IPS-NIHi11 (cell line): ENCODE measurements around the gene SDE2.
"Not testable (repeated sequence)": the region's sequence is repeated elsewhere in the genome, so short reads cannot be mapped to it uniquely, and the experiment has no call there.

Source experiments
- DNase-seq: peaks from one replicate; pipeline ENCODE4 v3.0.0; 2012; ENCODE audit warnings: mixed read lengths, low spot score

The SDE2 gene

DNA sequence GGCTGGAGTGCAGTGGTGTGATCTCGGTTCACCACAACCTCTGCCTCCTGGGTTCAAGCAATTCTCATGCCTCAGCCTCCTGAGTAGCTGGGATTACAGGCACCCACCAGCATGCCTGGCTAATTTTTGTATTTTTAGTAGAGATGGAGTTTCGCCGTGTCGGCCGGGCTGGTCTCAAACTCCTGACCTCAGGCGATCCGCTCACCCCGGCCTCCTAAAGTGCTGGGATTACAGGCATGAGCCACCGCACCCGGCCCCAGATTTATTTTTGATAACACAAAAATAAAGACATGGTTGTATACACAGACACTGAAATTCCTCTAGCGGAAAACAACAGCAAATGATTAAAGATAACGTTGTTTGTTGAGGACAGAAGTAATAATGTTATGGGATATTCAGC is 24.0 kb downstream of the SDE2 start:
- DNase-seq, result not testable (repeated sequence)

DNA sequence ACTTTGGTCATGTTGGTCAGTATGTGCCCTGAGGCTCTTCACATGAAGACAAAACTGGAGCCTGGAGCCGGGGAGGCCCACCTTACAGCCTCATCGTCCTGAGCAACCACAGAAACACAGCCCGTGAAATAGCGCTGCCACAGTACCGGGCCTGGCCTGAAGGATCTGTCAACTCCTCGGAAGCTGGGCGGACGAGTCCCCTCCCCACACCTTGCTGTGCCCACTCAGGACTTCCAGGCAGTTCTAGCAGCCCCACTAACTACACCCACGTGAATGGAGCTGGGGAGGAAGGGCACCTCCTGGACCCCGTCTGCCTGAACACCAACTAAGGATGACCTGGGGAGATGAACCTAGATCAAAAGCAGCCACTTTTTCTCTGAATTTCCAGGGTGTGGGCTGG is 24.7 kb downstream of the SDE2 start:
- DNase-seq, result no peak

DNA sequence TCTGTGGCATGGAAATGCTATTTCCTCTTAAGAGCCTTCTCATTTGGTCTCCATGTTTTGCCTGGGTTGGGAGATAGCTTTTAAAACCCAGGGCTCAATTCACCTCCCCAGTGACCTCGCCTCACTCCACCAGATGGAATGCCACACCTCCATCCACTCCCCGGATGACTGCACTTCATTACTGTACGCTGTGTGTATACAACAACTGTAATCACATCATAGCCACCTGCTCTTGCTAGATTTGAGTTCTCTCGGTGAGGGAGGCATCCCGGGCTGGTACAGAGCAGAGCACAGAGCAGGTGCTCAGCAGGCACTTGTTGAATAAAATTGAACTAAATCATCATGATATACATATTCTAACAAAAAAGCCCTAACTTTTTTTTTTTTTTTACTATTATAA is 26.0 kb downstream of the SDE2 start:
- peak; percentile 39 for DNase-seq

DNA sequence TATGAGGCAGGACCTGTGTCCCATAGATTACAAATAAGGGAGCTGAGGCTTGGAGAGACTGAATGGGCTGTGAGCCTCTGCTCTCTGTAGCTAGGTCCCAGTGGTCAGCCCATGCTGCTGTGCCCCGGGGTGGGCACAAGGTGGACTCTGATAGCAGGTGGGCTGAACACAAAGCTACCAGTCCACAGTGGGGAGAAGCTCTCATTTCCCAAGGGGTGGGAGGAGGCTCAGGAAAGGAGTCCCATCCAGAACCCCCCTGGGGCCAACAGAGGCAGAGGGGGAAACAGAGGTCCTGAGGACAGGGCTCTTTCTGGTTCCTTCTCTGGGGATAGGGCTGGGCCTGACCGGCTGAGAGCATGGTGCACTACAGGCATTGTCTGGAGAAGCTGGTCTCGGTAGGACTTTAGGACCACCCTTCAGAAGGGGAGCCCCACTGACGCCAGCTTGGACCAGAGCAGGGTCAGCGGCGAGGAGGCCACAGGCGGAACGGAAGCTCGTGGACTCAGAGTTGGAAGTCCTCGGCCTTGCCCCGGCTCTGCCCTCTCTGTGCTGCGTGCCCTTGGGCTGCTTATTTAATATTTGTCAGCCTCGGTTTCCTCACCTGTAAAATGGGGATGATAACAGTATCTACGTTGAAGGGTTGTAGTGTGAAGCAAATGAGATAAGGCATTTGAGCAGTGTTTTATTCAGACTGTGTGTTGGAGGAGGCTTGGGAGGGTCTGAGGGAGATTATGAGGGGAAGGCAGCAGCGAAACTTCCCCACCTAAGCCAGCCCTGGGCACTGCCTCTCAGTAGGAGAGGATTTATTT is 26.6 kb downstream of the SDE2 start:
- no peak for DNase-seq

DNA sequence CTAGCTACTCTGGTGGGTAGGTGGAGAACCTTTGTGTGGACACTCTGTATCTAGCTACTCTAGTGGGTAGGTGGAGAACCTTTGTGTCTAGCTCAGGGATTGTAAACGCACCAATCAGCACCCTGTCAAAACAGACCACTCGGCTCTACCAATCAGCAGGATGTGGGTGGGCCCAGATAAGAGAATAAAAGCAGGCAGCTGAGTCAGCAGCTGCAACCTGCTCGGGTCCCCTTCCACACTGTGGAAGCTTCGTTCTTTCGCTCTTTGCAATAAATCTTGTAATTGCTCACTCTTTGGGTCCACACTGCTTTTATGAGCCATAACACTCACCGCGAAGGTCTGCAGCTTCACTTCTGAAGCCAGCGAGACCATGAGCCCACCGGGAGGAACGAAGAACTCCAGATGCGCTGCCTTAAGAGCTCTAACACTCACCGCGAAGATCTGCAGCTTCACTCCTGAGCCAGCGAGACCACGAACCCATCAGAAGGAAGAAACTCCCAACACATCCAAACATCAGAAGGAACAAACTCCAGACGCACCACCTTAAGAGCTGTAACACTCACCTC is 28.5 kb downstream of the SDE2 start:
- DNase-seq, result not testable (repeated sequence)

DNA sequence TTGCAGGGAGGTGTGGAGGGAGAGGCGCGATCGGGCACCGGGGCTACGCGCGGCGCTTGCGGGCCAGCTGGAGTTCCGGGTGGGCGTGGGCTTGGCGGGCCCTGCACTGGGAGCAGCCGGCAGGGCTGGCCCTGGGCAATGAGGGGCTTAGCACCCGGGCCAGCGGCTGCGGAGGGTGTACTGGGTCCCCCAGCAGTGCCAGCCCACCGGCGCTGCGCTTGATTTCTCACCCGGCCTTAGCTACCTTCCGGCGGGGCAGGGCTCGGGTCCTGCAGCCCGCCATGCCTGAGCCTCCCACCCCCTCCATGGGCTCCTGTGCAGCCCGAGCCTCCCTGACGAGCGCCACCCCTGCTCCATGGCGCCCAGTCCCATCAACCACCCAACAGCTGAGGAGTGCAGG is 29.4 kb downstream of the SDE2 start:
- not testable (repeated sequence) for DNase-seq

DNA sequence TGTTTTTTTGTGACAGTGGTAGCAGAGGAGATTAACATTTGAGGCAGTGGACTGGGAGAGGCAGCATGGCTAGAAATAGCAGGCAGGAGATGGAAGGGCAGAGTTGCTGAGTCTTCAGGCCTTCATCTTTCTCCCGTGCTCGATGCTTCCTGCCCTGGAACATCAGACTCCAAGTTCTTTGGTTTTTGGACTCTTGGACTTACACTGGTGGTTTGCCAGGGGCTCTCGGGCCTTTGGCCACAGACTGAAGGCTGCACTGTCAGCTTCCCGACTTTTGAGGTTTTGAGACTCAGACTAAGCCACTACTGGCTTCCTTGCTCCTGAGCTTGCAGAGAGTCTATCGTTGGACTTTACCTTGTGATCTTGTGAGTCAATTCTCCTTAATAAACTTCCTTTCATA is 33.9 kb downstream of the SDE2 start:
- DNase-seq, result no peak

DNA sequence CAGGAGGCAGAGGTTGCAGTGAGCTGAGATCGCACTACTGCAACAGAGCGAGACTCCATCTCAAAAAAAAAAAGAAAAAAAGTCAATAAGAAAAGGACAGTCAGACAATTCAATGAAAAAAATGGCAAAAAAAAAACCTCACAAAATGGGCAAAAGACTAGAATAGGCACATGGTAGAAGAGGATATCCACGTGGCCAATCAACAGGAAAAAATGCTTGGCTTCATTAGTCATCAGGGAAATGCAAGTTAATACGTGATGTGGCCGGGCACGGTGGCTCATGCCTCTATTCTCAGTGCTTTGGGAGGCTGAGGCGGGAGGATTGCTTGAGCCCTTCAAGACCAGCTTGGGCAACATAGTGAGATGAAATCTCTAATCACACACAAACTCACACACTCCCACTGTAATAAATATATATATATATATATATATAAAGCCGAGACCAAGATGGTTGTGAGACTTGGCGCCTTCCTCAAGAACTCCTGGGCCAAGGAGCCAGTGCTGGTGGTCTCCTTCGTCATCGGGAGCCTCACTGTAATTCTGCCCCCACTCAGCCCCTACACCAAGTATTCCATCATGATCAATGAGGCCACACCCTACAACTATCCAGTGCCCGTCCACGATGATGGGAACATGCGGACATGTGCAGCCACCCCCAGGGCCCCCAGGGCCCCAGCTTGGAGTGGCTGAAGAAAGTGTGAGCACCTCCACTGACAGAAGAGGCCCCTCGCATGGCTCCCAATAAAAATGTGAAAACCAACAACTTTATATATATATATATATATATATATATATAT is 35.2 kb downstream of the SDE2 start:
- DNase-seq, result no peak

DNA sequence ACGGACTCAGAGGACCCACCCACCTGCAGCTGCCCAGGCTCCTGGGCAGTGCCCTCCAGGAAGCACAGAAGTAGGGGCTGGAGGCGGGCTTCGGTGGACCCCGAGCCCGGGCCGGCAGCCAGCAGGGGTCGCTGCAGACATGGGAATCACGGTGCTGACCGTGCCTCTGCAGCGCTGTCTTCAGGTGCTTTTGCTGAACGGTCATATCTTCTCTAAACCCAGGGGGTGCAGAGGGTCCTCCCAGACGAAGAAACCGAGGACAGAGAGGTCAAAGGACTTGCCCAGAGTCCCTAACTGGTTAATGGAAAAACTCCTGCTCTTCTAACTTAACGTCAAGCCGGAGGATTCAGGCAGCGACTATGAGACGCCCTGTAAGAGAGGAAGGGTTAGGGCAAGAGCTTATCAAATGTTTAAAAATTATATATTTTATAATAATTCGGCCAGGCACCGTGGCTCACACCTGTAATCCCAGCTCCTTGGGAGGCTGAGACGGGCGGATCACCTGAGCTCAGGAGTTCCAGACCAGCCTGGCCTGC is 36.6 kb downstream of the SDE2 start:
- DNase-seq, result peak; percentile 89

DNA sequence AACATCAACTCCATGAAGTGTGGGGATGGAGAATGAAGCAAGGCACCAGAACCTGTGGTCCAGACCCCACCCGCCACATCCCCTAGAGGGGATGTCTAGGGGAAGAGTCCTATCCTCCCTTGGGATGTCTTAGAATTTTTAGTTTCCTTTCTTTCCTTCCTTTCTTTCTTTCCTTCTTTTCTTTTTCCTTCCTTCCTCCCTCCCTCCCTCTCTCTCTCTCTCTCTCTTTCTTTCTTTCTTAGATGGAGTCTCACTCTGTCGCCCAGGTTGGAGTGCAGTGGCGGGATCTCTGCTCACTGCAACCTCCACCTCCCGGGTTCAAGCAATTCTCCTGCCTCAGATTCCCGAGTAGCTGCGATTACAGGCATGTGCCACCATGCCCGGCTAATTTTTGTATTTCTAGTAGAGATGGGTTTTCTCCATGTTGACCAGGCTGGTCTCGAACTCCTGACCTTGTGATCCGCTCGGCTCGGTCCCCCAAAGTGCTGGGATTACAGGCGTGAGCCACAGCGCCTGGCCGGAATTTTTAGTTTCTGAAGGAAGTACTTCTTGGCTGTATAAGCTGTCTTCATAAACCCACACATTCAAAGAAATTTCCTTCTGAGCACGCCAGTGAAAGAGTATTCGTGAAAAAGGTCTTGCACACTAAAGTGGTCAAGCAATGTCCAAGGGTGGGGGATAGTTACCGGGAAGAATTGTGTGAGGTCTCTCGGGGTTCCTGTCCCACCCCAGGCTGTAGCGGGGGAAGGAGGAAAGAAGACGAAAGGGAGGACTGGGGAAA is 37.3 kb downstream of the SDE2 start:
- no peak for DNase-seq

DNA sequence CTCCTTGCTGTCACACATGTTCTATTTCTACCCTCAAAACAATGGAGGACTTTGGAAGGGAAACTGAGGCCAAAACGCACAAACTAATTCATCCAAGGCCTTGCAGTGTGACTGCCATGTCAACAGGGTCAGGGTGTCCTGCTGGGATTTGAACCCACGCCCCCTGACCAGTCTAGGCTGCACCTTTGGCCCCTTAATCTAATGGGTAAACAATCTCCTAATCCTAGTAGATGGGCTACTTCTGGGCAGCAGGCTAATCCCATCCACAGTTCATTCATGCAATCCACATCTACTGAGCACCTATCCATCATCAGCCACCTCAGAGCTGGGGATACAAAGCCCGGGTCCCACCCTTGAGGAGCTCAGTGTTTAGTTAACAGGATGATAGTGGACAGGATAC is 41.1 kb downstream of the SDE2 start:
- no peak for DNase-seq

DNA sequence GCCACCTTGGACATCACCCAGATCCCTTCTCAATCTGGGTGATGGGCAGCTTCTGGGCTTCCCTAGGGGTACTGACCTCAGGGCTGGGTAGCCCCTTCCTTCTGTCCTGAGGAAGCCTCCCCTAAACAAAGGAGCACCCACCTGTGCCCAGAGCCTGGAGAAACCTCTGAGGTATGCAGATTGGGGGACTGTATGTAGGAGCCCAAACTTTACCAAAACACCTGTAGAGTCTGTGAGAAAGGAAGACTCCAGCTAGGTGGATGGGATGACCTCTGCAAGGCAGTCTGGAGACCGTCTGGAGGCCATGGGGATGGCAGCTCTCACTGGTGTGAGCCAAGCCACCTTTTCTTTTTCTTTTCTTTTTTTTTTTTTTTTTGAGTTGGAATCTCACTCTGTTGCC is 44.4 kb downstream of the SDE2 start:
- no peak for DNase-seq

DNA sequence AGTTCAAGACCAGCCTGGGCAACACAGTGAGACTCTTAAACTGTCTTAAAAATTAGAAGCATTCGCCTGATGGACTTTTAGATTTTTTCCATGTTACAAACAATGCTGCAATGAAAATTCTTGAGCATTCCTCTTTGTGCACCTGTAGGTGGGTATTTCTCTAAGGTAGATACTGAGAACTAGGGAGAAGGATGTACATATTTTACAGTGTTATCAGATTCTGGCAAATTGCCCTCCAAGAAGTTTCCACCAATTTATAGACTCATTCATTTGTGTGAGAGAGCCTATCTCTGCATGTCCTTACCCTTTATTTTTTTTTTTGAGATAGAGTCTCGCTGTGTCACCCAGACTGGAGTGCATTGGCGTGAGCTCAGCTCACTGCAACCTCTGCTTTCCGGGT is 45.8 kb downstream of the SDE2 start:
- DNase-seq, result no peak

DNA sequence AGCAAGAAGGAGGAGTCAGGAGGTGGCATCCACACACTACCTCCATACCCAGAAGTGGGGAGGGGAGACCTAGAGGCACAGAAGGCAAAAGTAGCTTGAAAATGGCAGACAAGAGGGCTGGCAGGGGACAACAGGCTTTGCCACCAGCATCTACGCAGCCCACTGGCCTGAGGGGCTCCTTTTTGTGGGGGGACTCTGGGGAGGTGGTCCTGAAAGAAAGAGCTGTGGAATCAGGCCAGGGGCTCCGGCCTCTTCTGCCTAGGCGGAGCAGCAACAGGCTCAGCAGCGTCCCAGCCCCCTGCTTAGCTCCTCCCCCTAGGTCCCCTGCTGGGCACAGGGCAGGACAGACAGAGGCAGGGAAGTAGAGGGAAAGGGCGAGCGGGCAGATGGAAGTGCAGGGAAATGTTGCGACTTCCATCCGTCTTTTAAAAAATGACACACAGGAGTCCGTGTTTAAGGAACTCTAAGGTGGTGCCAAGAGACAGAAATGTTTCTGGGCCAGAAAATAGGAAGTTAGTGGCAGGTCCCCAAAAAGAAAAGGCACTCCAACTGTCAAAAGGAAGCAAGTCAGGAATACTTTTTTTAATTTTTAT is 48.1 kb downstream of the SDE2 start:
- peak; percentile 87 for DNase-seq

DNA sequence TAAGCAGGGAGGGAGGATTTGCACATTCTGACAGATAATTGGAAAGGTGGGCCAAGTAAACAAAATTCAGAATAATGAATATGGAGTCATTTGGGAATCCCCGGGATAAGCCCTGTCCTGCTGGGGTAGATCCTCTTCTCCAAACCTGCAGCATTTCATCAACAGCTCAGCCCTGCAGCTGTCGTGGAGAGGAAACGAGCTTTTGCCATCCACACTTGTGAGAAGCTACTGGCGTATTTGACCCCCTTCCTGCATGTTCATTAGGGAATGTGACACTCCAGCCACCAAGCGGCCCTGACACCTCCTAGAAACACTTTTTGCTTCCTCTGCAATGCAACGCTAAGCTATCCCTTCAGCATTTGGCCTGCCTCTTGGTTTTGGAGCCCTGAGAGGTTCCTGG is 50.1 kb downstream of the SDE2 start:
- no peak for DNase-seq

DNA sequence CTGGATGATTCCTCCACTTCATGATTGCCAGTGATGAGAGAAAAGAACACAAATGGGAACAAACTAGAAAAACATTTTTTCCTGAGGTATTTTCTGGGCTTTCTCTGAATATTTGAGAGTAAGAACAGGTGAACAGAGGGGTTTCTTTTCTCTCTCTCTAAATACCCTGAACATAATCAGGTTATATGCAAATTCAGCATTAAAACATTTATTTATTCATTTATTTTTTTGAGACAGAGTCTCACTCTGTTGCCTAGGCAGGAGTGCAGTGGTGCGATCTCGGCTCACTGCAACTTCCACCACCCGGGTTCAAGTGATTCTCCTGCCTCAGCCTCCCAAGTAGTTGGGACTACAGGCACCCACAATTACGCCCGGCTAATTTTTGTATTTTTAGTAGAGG is 52.3 kb downstream of the SDE2 start:
- no peak for DNase-seq

DNA sequence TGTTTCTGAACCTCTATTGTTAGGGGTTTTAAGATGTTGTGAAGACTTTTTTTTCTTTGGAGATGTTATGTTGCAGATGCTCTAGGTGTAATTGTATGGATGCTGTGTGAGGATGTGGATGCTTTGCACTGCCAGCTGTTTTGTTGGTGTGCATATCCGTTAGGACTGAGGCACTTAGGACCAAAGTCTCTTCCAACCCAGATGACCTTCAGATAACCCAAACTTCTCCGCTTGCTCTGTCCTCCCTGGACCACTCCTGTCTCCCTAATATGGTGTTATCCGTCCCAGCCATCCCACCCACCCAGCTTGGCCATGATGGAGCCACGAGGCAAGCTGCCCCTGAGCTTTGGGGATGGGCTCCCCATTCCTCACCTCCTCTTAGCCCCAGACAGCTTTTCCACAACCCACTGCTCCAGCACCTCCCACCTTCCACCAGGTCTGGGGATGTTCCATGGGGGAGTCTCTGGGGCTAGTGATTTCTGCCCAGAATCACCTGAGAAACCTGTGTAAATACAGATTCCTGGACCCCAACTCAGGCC is 53.0 kb downstream of the SDE2 start:
- no peak for DNase-seq

DNA sequence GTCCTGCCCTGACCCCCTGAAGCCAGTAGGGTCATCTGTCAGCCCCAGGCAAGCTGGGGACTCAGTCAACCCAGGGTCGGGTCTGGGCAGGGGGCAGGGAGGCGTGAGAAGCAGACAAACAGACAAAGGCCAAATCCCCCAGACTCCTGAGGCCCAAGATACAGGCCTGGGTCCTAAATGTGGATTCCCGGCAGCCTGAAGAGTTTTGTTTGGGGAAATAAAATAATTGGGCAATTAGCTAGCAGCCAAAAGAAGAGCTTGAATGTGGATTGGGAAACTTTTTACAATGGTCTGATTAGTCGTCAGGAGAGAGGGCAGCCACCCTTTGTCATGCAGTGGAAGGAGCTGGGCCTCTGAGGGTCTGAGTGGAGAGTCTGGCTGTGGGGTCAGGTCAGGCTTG is 53.6 kb downstream of the SDE2 start:
- peak; percentile 70 for DNase-seq

DNA sequence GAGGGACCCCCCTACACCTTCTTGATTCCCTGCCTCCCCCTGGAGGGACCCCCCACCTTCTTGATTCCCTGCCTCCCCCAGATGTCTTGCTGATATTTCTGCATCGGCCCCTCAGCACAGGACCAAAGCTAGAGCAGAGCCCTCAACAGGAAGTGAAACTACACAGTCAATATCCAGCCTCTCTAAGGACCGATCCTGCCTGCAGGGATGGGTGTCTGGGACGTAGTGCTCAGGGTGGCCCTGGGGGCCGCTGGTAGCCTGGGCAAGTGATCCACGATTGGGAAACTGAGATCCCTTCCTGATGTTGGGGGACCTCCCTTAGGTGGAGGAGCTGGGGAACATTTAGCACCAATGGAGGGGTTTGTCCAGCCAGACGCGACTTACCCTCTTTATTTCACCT is 54.2 kb downstream of the SDE2 start:
- no peak for DNase-seq

DNA sequence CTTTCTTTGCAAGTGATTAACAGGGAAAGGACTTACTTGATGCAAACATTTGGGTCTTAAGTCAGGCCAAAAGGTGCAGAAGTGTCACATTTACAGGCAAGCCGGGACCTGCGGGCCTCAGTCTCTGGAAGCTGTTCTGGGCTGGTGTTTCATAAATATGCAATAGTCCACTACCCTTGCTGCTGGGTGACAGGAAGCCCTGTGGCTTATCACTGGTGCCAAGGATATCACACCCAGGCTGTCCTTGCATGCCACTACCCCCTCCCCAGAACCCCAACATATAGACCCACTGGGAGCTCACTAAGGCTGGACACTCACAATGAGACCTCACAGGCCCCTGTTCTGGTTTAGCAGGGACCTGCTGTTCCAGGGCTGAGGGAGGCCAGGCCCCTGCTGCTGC is 54.8 kb downstream of the SDE2 start:
- no peak for DNase-seq

DNA sequence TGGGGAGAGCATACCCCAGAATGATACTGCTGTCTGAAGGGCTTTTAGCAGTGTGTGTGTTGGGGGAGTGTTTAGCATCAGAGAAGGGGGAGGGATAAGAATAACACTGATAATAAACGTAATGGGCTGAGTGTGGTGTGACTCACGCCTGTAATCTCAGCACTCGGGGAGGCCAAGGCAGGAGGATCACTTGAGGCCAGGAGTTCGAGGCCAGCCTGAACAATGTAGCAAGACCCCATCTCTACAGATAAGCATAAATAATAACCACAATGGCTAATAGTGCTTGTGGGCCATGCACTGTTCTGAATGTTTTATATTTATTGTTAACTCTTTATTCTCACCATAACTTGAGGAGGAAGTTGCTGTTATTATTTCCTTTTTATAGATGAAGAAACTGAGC is 55.6 kb downstream of the SDE2 start:
- DNase-seq, result no peak
